Stimulated activated CD8-positive, alpha-beta memory T cell treated with anti-CD3 and anti-CD28 coated beads, Interleukin-7, amount 100 ng/mL, for 48 hours (primary cell): ENCODE measurements around the gene HCCS.

Experiments
- DNase-seq, 2 donors: peaks; one replicate each; pipeline ENCODE4 v3.0.0-alpha.2; 2020; ENCODE audit warnings: low read depth in 1 of 2; ENCODE audit errors: extremely low read depth in 1 of 2

Gene HCCS

DNA sequence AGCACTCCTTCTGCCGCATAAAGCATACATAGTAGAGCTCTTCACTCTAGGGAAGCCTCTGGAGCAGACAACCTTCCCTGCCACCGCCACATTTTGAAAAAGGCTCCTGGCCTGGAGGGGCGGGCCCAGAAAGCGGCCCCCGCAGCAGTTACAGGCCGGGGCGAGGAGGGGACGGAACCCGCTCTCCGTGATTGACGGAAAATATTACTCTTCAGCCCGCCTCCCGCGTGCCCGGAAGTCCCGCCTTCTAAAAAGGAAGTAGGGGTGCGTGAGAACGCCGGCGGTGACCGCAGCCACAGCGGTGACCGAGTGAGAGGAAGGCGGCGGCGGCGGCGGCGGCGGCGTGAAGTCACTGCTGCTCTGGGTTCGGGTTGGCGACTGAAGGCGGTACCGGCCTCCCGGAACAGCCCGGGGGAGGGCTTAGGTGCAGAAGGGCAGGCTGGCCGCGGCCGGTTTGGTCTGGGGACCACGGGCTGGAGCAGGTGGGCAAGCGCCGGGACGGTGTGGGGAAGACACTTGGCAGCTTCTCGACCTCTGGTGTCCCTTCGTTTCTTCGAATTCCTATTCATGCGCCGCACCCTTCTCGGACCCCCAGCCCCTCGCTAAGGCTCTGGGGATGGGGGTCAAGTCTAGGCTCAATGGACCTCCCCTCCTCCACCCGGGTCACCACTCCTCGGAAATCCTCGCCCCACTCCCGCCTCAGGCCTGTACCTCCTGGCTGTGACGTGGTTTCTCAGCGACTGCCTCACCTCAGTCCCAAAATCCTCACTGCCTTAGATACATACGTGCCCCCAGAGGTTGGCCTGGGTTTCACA, at the start of gene HCCS:
HCCS (plus strand) TSS at position 296 of the 815 bp plus-strand sequence. CDS start 729 bp downstream, outside the sequence.
- DNase-seq = peak; percentile 62 to 64

DNA sequence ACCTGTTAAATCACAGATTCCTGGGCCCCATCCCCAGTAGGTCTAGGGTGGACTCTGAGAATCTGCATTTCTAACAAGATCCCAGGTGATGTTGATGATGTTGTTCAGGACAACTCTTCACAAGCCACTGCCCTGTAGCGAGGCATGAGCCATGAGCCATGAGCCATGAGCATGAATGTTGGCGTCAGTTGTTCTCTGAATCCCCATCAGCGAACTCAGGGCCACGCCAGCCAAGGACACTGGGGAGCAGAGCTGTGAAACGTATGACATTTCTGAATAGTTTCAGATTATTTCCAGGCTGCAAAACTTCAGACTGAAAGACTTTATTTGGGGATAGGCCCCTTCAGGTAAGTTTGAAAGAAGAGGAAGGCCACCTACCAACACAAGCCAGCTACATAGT, 46.9 kb upstream of the HCCS start:
- no peak for DNase-seq

DNA sequence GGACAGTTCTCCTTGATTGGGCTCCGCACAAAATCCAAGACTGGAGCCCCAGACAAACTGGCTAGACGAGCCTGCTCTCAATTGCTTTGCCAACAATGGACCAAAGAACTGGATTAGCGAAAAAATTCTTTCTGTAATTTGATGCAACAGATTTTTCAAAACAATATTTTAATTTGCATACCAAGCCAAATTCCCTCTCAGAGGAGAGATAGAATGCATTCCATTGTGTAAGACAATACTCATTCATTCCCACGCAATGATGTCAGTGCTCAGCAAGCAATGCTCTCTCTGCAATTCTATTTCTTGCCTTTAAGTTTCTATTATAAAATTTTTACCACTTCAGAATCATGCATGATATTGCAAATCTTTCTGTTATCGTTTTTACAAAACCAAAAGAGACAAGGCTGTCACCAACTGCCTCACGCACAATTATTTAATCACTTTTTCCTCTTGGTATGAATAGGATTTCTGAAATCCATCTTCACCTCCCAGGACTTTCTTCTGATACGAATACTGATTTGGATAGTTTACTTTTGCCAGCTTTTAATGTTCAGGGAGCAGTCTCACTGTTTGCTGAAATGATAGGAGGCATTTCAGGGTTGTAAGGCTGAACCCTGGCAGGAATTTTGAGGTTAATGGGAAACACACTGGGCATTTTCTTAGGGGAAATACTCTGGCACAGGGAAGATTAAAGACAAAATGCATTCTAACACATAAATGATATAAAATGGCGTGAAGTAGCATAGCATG, 46.1 kb upstream of the HCCS start:
- DNase-seq = no peak

DNA sequence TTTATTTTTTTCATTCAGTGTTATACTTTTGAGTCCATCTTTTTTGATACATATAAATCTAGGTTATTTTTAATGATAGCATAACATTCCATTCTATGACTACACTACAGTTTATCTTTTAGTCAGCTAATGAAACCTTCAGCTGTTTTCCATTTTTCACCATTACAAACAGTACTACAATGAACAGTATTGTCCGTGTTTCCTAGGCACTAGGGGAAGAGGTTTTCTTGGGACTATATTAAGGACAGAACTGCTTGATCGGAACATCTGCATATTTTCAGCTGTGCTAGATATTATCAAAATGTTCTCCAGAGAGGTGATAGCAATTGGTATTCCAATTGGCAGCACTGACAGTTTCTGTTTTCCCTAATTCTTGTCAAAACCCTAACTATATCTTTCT, 44.3 kb upstream of the HCCS start:
- no peak for DNase-seq

DNA sequence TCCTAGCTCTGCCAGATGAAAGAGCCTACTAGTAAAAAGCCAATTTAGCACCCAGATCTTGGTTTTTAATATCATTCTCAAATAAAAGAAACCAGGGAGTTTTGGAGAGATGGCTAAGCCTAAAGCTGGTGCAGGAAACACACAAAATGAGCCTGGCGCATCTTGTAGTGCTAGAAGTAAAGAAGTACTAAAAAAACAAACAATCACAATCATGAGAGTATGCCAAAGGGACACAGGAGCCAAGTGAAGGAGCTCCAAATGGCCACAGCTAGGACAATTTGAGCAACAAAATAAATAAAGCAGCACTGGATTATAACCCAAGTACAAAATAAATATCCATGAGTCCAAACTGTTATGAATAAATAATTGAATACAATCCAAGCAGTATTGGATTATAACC, 37.8 kb upstream of the HCCS start:
- DNase-seq = no peak

DNA sequence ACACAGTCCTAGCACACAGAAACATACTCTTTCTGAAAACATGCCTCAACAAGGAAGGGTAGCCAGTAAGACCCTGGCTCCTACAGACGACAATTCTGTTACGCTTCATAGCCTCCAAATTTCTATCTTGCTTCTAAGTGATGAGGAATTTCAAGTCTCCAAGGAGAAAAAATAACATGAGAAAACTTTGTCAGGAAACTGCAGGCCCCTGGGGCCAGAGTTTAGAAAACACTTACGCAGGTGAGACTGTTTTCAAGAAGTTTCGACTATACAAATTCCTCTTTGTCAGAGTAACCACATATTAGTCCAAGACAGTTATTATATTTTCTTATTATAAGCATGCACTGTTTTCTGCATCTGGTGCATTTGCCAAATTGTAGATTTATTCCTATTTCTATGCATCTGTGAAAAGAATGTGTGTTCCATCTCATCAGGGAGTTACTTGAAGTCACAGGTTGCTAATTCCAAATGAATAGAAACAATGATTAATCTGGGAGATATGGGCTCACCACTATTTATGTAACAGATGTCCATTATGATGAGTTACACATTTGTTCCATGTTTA, 30.3 kb upstream of the HCCS start:
- no peak for DNase-seq

DNA sequence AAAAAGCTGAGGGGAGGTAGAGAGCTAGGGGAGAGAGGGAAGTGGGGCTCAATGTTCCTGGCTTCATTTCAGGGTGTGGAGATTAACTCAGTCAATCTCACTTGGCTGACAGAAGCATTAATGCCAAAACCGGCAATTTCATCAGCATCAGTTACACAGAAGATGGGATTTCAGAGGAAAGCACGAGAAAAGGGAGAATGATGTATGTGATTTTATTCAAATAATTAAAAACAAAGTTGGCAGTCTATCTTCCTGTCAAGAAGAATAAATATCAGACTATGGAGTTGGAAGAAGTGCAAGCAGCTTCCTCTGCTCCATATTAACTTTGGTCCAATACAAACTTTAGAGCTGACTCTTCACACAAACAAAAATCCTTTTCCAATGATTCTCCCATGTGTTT, 29.6 kb upstream of the HCCS start:
- DNase-seq = no peak

DNA sequence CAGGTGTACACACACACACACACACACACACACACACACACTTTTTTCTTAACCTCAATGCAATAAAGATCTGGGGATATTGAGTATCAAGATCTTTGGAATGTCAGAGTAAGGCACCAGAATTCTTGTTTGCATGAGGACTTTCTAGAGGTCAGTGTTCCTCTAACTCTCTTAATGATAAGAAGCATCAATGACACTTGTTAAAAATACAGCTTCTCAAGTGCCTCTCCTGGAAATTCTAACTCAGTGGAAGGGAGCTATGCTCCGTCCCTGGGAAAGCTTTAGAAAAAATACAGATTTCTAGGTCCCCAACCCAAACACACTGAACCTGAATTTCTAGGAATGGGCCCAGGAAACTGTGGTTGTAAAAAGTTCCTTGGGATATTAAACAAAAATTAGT, 25.8 kb upstream of the HCCS start:
- no peak for DNase-seq

DNA sequence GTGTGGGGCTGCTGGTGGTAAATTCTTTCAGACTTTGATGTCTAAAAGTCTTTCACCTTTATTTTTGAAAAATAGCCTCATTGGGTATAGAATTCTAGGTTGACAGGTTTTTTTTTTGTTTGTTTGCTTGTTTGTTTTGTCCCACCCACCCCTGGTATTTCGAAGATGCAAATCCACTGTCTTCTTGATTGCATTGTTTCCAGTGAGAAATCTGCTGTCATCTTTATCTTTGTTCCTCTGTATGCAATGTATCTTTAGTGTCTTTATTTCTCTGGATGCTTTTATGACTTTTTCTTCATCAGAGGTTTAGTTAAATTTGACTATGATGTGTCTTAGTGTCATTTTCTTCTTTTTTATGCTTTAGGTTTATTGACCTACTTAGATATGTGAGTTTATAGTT, 21.3 kb upstream of the HCCS start:
- DNase-seq = no peak

DNA sequence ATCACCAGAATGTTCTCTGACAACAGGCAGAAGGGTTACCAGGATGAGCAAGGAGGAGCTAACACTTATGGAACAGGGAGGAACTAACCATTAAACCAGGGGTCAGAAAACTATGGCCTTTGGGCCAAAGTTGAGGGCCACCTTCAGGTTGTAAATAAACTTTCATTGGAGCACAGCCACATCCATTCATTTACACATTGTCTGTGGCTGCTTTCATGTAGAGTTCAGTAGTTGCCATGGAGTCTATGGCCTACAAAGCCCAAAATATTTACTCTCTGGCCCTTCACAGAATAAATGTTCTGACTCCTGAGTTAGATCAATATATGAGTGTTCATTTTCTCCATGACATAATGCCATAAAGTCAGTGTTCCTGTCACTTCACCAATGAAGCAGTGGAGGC, 13.2 kb upstream of the HCCS start:
- DNase-seq = no peak

DNA sequence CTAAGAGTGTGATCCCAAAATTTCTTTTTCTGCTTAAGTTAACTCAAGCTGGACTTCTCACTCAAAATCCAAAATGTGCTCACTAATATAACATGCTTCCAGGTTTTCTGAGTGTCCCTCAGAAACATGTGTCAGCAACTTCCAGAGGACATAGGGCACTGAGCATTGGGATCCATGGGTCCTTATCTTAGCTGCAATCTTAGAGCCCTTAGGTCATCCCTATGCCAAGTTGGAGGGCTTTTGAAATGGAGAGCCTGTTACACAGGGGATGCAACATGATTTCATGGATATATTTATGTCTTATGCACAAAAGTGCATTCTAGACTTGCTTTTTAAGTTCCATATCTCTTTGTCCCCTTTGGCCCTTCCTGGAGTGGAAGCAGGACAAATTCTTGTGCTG, 11.7 kb upstream of the HCCS start:
- DNase-seq = no peak

DNA sequence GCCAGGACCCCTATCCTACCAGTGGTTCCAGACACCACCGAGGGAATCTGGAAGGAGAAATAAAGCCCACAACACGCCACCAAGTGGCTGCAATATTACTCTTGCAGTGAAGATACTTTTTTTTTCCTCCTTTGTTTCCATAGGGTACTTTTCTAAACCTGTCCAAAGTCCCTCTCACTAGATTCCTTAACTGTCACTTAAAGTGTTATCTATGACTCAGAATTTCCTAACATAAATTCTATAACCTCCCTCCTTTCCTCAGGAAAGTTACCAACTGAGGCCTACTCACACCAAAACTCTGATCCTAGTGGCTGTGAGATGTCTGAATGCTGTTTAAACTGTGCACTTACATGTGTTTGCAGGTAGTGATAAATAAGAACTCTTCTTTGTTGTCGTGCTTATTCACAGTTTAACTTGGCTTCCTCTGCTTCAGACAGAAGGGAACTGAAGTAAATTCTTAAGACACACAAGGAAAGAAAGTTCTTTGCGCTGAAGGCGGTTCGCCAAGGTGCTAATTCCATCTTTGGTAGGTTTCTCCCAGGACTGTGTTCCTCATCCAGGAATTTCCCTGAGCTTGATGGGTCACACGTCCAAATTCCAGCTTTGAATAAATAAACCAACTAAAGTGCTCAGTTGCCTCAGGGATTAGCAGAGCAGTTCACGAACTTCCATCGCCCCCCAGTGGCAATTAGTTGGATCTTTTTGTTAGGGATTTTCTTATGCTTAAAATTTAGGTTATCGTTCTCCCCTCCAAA, 10.7 kb upstream of the HCCS start:
- DNase-seq = no peak

DNA sequence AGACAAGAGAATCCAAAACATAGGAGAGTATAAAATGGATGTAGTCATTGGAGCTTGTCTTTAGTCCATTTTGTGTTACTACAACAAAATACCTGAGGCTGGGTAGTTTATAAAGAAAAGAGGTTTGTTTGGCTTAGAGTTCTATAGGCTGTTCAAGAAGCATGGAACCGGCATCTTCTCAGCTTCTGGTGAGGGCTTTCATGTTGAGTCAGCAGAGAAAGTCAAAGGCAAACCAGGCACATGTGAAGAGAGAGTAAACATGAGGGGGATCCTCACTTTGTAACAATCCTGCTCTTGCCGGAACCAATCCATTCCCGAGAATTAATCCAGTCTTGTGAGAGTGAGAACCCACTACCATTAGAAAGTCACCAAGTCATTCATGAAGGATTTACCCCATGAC, 8.1 kb upstream of the HCCS start:
- no peak for DNase-seq

DNA sequence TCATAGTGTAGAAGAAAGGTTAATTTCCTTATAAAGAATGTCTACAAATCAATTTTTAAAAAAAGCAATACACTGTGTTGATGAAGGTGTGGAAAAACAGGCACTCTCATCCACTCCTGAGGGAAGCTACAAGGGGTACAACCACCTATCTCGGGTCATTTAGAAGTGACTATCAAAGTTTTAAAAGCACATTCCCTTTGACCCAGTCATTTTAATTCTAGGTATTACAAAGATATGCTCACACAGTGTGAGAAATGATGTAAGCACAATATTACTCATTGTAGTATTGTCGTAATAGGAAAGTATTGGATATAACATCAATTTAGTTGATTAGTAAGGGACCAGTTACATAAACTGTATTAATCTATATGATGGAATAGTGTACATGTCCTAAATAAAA, 7.4 kb upstream of the HCCS start:
- no peak for DNase-seq

DNA sequence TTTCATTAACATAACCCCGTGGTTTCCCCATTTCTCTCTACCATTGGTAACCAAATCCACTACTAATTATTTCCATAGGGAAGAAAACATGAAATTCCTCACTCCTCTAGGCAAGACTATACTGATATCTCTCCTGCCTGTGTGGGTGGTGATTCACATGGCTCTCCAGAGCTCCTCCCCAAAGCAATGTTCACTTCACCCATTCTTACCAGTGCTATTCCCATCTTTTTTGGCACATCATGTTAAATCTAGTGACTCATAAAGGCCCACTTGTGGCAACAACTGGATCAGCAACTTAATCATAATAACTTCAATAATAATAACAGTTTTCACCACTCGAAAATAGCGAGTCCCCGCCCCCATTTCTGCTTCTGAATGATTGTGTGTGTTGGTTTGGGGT, 6.1 kb upstream of the HCCS start:
- DNase-seq = no peak

DNA sequence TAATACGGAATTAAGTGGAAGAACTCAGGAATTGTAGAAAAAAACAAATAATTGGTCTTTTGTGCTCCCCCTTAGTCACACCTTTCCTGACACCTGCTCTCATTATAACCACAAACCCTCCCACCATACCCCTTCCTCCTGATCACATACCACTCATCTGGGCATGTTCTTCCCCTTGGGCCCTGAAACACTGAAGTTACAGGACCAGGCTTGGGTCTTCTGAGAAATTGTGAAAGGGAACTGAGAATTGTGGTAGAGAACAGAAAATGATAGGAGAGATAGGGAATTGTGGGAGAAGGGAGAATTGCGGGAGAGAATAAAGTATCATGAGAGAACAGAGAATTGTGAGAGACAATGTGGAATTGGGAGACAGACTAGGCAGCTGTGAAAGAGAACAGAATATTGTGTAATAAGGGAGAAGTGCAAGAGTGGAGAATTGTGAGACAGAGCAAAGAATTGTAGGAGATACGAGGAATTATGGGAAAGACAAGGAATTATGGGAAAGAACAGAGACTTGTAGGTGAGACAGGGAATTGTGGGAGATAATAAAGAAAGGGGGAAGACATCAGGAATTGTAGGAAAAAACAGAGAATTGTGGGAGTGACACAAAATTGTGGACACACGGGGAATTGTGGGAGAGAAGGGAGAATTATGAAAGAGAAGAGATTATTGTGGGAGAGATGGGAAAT, 2.7 kb upstream of the HCCS start:
- no peak for DNase-seq

DNA sequence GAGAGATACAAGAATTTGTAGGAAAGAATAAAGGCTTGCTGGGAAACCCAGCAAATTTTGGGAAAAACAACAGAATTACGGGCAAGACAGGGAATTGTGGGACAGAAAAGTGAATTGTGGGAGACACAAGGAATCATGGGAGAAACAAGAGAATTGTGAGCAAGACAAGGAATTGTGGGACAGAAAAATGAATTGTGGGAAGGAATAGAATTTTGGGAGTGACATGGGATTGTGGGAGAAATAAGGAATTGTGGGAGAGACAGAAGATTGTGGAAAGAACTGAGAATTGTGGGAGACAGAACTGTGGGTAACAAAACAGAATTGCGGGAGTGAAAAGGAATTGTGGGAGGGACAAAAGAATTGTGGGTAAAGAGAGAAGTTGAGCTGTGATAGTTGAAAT, 1.2 kb upstream of the HCCS start:
- DNase-seq = no peak

DNA sequence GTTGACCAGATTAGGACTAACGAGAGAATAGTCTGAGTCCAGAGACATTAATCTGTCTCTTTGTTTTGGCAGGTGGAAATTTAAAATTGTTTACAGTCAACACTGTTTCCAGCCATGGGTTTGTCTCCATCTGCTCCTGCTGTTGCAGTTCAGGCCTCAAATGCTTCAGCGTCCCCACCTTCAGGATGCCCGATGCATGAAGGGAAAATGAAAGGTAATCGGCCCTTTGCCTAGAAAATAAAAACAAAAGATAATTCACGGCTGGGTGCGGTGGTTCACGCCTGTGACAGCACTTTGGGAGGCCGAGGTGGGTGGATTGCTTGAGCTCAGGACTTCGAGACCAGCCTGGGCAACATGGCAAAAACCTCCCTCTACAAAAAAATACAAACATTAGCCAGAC, 815 bp downstream of the HCCS start:
- DNase-seq = no peak

DNA sequence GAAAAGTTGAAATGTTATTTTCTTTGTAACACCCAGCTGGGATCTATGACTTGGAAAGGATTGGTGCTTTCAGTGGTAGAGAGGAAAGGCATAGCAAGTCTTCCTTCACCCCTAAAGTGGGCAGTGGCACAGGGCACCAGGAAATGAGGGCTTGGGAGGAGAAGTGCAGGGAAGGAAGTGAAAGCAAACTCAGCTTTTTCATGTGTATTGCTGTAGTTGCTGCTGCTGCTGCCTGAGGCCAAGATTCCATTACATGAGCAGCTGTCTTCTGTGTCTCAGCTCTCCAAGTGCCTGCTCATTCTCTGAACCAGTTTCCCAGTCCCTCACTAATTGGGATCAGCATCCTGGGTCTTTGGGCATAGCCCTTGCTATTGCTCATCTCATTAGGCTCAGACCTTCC, 2.6 kb downstream of the HCCS start:
- no peak for DNase-seq

DNA sequence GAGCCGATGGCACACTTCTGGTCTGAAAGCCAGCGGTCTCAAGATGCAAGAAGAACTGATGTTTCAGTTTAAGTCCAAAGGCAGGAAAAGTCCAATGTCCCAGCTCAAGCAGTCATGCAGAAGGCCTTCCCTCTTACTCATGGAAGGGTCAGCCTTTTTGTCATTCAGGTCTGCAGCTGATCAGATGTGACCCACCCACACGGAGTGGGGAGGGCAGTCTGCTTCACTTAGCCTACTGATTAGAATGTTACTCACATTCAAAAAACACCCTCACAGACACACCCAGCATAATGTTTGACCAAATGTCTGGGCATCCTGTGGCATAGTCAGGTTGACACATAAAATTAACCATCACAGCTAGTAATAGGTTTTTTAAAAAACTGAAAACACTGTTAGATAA, 6.6 kb downstream of the HCCS start:
- DNase-seq = no peak
